Uterus (tissue), 4 donors: ENCODE data around the gene C11orf97. TPM values are rescaled to one million over a fixed set of nuclear protein-coding genes. Genes with fewer than 3 reads are reported as not detected.

Experiments
- DNase-seq, 2 donors: peaks; one replicate each; pipeline ENCODE4 v3.0.0-alpha.2; 2019 to 2020
- H3K27ac ChIP-seq, 2 donors: fragments of 200-600 bp; sonication (generic); 1 replicate in 1 of 2; 2 replicates in 1 of 2; pipeline ENCODE4 v1.5.1; 2016 to 2018
- H3K27me3 ChIP-seq, 2 donors: fragments of 200-600 bp; sonication (generic); one replicate each; pipeline ENCODE4 v1.5.1; 2018 to 2019; ENCODE audit warnings: control low read depth in 1 of 2
- H3K36me3 ChIP-seq, 2 donors: fragments of 200-600 bp; sonication (generic); one replicate each; pipeline ENCODE4 v1.5.1; 2019; ENCODE audit warnings: control low read depth in 1 of 2
- H3K4me1 ChIP-seq, 2 donors: fragments of 200-600 bp; sonication (generic); one replicate each; pipeline ENCODE4 v1.5.1; 2018 to 2019; ENCODE audit warnings: control low read depth in 1 of 2
- H3K4me3 ChIP-seq, 2 donors: fragments of 200-600 bp; sonication (generic); 1 replicate in 1 of 2; 2 replicates in 1 of 2; pipeline ENCODE4 v1.5.1; 2018 to 2019; ENCODE audit warnings: mild to moderate bottlenecking in 1 of 2
- H3K9me3 ChIP-seq, 2 donors: fragments of 200-600 bp; sonication (generic); one replicate each; pipeline ENCODE4 v1.5.1; 2019; ENCODE audit warnings: control low read depth in 1 of 2
- POLR2A ChIP-seq, 2 donors: fragments of 450-650 bp; IDR thresholded peaks; one replicate each; pipeline ENCODE4 v1.6.1; 2016; ENCODE audit warnings: antibody characterized with exemption in 2 of 2, mild to moderate bottlenecking in 1 of 2, moderate library complexity in 1 of 2
- intact Hi-C: fragments of 100-400 bp; cut with DNase I; formaldehyde crosslinking; loops from one replicate; pipeline ENCODE4 v1.15.1; 2023; ENCODE audit warnings: low total_unique reads
- total RNA-seq, 4 donors: library from RNA; depleted of rRNA in 3 of 4; stranded (reverse); fragments of >200 nt in 3 of 4; gene quantifications; one replicate each; pipeline versions ENCODE4 v1.1.0 to v1.2.4, GENCODE V29; 2014 to 2023
- TF ChIP-seq, protein P1 (sequence below), 4 experiments: fragments of 200-600 bp in 2 of 4; fragments of 450-650 bp in 2 of 4; sonication (generic) in 2 of 4; IDR thresholded peaks; one replicate each; pipeline ENCODE4 v1.5.1; 2016 to 2019; ENCODE audit warnings: antibody characterized with exemption in 4 of 4, mild to moderate bottlenecking in 2 of 4, moderate library complexity in 1 of 4
- donor health status: DM: yes; HTN: yes; CAD: no.

C11orf97 gene
- total RNA-seq, 4 donors from 2014 or later: not detected

DNA sequence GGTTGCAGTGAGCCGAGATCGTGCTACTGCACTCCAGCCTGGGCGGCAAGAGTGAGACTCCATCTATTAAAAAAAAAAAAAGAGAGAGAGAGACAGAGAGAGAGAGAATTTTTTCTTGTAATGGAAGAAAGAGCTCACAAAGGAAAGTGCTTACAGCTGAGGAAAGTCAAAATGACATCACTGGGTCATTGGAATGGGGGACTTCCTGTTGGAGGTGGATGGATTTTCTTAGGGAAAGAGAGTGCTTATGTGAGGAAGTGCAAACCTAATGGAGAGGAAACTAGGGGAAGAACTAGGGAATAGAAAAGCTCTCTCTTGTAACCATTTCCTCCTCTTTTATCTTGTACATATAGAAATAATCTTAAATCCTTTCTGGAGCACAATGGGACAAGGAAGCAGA lies 48.6 kb downstream of the C11orf97 start:
- H3K4me3 ChIP-seq: no peak overlapping the region
- no peak overlapping the region for H3K27ac ChIP-seq
- no peak for DNase-seq
- no peaks in the 10 kb centered on the region for H3K27me3 ChIP-seq
- H3K4me1 ChIP-seq: no peaks in the 10 kb centered on the region
- intact Hi-C loops: no loop called here
- H3K9me3 ChIP-seq: no peaks in the 10 kb centered on the region
- no peaks in the 10 kb centered on the region for H3K36me3 ChIP-seq
- TF ChIP-seq, protein P1, sequence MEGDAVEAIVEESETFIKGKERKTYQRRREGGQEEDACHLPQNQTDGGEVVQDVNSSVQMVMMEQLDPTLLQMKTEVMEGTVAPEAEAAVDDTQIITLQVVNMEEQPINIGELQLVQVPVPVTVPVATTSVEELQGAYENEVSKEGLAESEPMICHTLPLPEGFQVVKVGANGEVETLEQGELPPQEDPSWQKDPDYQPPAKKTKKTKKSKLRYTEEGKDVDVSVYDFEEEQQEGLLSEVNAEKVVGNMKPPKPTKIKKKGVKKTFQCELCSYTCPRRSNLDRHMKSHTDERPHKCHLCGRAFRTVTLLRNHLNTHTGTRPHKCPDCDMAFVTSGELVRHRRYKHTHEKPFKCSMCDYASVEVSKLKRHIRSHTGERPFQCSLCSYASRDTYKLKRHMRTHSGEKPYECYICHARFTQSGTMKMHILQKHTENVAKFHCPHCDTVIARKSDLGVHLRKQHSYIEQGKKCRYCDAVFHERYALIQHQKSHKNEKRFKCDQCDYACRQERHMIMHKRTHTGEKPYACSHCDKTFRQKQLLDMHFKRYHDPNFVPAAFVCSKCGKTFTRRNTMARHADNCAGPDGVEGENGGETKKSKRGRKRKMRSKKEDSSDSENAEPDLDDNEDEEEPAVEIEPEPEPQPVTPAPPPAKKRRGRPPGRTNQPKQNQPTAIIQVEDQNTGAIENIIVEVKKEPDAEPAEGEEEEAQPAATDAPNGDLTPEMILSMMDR (IDR thresholded peaks at IDR 0.05): no peak
- TF ChIP-seq POLR2A (IDR thresholded peaks at IDR 0.05): no peak

GRCh38 chr11:94563176-94563847 lies 51.1 kb downstream of the C11orf97 start:
- Histone ChIP-seq H3K27ac (no peak overlapping the region), H3K27me3 (no peaks in the 10 kb centered on the region), H3K4me1 (no peaks in the 10 kb centered on the region), H3K36me3 (no peaks in the 10 kb centered on the region), H3K9me3 (no peaks in the 10 kb centered on the region), H3K4me3 (no peak overlapping the region)
- TF ChIP-seq, protein P1 (IDR thresholded peaks at IDR 0.05): peak in 3 of 4 experiments; percentile 25 to 38 (median 30)
- TF ChIP-seq POLR2A (IDR thresholded peaks at IDR 0.05): no peak
- DNase-seq: no peak
- intact Hi-C loops: no loop called here

DNA sequence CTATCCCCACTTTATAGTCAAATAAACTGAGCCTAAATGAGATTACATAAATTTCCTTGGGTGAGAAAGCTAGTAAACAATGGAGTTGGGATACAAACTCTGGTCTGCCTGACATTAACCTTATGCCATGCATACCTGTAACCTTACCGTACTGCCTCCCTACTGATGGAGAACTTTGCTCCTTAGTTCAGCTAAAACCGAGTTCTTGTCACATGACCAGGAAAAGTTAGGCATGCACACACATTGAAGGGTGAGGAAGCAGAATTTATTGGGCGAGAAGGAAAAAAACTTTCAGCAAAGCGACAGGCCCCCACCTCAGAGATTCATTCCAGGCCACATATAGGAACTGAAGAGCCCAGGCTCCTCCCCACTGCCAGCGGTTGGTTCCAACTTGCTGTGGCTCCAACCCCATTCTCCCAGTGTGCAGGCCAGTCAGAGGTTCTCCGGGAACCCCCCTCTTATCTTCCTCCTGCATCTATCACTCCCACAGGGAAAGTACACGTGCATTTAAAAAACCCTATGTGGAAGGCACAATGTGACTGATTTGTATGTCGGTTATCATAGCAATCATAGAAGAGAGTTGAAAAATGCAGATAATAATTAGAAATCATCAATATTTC lies 51.7 kb downstream of the C11orf97 start:
- H3K4me1 ChIP-seq: no peaks in the 10 kb centered on the region
- intact Hi-C loops: no loop called here
- no peak overlapping the region for H3K4me3 ChIP-seq
- H3K27me3 ChIP-seq: no peaks in the 10 kb centered on the region
- H3K9me3 ChIP-seq: no peaks in the 10 kb centered on the region
- no peak for DNase-seq
- TF ChIP-seq POLR2A (IDR thresholded peaks at IDR 0.05): no peak
- TF ChIP-seq, protein P1 (IDR thresholded peaks at IDR 0.05): no peak
- no peak overlapping the region for H3K27ac ChIP-seq
- no peaks in the 10 kb centered on the region for H3K36me3 ChIP-seq

GRCh38 chr11:94567181-94567670 lies 55.0 kb downstream of the C11orf97 start, which contains the start of gene PIWIL4:
TSS of gene PIWIL4 (plus strand) at chr11:94567368. CDS start at chr11:94567519, 151 bp downstream.
- Histone ChIP-seq H3K27ac (no peak within 1 kb of the TSS), H3K4me1 (no peaks in the 10 kb centered on the region), H3K36me3 (no peaks in the 10 kb centered on the region), H3K9me3 (no peaks in the 10 kb centered on the region), H3K4me3 (no peak within 1 kb of the TSS), H3K27me3 (no peaks in the 10 kb centered on the region)
- TF ChIP-seq POLR2A (IDR thresholded peaks at IDR 0.05): no peak
- TF ChIP-seq, protein P1 (IDR thresholded peaks at IDR 0.05): no peak
- no peak for DNase-seq
- intact Hi-C loops: no loop called here

GRCh38 chr11:94568200-94568599 lies 55.9 kb downstream of the C11orf97 start:
- TF ChIP-seq, protein P1 (IDR thresholded peaks at IDR 0.05): no peak
- no peak for TF ChIP-seq POLR2A (IDR thresholded peaks at IDR 0.05)
- Histone ChIP-seq H3K9me3 (no peaks in the 10 kb centered on the region), H3K27ac (no peak overlapping the region), H3K4me3 (no peak overlapping the region), H3K27me3 (no peaks in the 10 kb centered on the region), H3K4me1 (no peaks in the 10 kb centered on the region), H3K36me3 (no peaks in the 10 kb centered on the region)
- intact Hi-C loops: no loop called here
- DNase-seq: no peak
